HG02623 (cell line): ENCODE measurements around the gene NEK6.

ENCODE experiments used
- ATAC-seq: cut with Tn5 transposase; IDR thresholded peaks from one replicate; pipeline ENCODE4 v1.9.1; 2021; ENCODE audit warnings: moderate library complexity; ENCODE audit not compliant: unreplicated experiment

NEK6 gene

GRCh38 chr9:124351672-124352468, 94.1 kb downstream of the NEK6 start:
- ATAC-seq, result no peak

GRCh38 chr9:124352616-124353015, 94.9 kb downstream of the NEK6 start:
- no peak for ATAC-seq

- no peak for ATAC-seq
These were observed 95.5 kb downstream of the NEK6 start for GRCh38 chr9:124353166-124353768.

GRCh38 chr9:124353811-124354274, 96.1 kb downstream of the NEK6 start:
- ATAC-seq, result no peak

GRCh38 chr9:124354346-124355038, 96.7 kb downstream of the NEK6 start:
- no peak for ATAC-seq

DNA sequence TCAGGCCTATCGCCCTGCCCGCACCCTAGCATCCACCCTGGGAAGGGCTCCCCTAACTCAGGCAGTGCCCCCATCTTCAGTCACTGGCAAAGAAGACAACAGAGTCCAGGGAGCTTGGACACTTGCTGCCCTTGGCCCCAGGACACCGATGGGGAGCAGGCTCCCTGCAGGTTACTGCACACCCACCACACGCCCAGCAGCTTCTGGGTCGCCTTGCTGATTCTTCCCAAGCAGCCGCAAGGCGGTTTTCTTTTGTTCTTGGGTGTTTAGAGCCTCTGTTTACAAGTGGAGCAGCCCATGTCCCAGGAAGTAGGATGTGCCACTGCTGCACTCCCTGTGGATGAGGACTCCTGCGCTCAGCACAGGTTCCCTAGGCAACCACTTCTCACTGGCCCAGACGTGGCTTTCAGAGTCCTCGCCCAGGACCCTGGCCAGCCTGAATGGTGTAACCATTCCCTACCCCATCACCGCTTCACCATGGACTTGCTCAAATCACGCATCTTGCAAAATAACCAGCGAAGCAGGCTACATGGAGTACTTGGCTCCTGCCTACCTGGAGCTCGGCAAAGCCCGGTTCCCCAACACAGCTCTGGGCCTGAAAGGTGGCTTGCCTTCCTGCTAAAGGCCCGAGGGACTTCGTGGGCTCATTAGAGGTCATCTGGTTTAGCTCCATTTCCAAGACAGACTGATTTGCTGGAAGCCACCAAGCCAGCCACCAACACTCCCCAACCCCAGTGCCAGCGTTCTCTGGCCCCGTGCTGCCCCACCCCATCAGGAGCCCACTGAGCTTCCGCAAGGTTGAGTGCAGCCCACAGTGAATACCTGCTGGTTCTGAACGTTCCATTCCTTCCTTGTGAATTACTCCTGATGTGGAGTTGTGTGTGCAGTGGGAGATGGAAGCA, 97.5 kb downstream of the NEK6 start:
- no peak for ATAC-seq

DNA sequence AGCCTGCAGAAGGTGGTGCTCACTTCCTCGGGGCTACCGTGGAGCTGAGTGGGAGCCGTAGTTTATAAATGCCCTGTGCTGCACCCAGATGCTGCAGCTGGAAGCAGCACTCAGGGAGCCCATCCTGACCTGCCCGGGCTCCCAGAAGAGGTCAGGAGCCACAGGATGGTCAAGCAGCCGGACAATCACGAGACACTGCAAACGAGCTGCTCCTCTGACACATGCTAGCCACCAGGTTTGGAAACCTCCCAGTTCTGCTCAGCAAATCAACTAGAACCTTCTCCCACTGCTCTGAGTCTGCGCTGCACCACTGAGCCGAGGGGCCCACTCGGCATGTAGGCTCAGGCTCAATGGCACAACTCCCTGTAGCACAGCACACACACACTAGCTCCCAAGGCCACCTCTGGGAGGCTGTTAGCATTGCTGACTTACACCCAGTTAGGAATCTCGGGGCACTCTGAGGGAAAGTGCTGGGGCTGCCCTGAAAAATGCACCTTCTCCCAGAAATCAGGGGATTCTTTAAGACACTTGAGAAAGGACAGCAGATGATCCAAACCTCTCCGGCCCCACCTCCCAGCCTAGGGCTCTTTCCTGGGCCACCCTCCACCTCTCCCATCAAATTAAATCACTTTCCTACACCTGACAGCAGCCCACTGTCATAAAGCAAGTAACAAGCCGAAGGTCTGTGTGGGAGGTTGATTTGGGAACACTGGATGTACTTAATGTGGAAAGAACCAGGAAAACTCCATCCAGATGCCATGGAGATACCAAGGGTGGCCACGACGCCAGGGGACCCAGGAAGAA, 98.4 kb downstream of the NEK6 start:
- no peak for ATAC-seq

DNA sequence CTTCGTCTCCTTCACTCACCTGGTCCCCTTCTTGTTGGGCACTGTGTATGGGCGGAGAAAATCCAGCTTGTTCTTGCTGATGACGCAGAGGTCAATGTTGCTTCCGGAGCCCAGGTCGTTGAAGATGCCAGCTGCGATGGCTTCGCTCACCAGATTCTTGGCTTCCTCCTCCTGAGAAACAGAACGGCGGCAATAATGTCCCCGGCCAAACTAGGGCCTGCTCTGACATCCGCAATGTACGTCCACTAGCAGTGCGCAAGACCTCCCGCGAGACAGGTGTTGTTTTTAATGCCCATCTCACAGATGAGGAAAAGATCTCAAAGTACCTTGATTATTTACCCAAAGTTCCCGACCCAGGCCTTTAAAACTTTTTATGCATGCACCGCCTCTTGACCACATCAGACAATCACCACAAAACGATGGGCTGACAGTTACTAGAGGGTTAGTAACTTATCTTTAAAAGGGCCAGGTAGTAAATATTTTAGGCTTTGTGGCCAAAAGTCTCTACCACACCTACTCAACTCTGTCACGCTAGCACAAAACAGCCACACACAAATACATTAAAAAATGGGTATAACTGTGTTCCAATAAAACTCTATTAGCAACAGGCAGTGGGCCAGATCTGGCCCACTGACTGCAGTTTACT, 99.1 kb downstream of the NEK6 start:
- ATAC-seq, result no peak

DNA sequence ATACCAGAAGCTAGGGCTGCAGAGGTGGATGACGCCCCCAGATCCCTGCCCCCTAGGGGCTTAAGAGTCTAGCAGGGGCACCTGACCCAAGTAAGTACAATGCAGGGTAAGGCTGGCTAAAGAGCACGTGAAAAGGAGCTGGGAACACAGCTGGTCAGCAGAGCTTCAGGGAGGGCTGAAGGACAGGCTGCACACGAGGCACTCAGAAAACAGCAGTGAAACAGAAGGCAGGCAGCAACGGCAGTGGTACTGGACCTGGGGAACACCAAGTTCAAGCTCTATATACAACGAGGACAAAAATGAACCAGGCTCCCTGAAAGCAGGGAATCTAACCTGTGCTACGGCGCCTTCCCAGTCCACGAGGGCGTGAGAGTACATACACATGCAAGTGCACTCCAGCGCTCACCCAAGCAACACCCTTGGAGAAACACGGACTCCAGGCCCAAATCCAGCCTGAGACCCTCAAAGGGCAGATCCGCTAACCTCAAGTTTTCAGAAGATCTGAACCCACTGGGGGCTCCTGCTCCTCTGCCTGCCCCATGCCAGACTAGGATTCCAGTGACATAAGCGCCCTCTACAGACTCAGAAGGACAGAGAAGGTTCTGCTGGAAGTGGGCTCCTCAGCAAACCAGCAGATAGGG, 100.1 kb downstream of the NEK6 start:
- ATAC-seq, result no peak

- ATAC-seq, result no peak
These were observed 100.9 kb downstream of the NEK6 start for GRCh38 chr9:124358631-124359030.

- ATAC-seq, result no peak
These were observed 101.7 kb downstream of the NEK6 start for GRCh38 chr9:124359426-124359825.

DNA sequence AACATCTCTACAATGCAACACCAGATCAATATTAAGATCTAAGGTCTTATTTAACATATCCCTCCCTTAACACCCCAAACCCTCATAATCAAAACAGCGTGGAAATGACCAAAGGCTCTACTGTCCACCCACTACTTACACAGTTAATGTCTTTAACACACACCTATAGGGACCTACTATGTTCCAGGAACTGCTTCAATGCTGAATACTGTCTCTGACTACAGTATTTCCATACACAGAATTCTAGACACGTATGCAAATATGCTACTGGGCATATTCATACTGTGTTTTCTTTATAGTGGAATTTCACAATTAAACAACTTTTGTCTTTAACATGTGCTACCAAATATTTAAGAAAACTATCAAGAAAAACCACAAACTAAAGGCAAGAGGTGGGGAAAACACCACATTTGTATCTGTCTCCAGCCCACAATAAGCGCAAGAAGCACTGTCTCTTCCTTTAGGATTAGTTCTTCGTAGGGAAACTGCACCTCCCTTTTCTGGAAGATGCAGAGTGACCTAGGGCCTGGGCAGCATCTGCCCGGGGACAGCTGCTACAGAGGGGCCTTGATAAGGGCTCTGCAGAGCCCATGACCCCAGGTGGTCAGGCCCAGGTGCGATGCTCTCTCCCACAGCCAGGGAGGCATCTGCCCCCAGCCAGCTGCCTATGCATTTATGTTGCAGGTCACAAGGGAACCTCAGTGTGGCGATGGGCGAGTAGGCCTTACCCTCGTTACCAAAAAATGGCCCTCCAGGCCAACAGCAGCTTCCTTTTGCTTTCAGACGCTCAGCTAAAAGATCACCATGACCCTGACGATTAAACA, 102.3 kb downstream of the NEK6 start:
- ATAC-seq, result no peak

GRCh38 chr9:124361128-124361527, 103.4 kb downstream of the NEK6 start:
- ATAC-seq, result no peak

DNA sequence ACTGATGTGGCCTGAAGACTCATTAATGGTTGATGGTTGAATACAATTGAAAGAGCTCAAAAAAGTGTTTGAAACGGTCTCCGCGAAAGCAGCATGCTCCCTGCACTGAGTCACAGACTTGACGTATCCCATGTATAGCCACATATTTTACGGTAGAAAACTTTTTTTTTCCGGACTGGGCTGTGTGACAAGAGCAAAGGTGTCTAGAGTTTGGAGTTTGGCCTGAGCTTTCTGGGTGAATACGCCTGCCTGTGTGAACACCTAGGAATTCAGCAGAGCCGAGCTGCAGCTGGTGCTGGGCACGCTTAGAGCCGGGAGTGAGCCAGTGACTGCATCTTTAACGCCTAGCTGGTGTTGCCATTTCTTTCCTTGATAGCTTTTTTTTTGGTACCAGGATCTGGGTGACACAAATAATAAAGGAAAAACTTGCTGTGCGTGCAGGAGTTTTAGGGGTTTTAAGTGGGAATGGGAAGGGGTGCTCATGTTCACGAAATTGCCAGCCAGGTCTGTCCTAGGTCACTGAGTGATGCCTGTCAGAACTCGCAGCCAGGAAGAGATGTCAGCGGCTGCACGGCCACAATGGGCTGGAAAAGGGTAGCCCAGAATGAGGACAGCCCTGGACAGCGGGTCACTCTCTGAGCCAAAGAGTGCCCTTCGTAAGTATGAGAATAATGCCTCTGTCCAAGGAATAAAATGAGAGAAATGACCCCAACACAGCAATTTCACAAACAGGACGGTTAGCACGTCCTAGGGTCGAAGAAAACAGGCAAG, 105.8 kb downstream of the NEK6 start:
- ATAC-seq, result no peak

DNA sequence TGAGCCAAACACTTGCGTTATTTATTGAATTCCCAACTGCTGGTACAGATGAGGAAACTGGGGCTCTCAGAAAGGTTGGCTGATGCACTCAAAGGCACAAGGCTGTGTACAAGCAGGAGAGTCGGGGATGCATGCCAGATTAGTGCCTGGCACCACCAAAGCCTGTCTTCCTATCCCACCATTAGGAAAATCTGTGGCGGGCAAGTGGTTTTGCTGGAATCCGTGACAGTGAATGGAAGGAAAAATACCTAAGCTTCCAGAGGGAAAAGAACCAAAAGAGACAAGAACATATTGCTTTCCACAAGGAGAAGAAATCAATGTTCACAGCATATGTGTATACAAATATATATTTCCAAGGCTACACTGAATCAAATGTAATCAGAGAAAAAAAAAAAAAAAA, 106.4 kb downstream of the NEK6 start:
- ATAC-seq, result no peak

GRCh38 chr9:124365036-124365435, 107.3 kb downstream of the NEK6 start:
- ATAC-seq, result no peak

DNA sequence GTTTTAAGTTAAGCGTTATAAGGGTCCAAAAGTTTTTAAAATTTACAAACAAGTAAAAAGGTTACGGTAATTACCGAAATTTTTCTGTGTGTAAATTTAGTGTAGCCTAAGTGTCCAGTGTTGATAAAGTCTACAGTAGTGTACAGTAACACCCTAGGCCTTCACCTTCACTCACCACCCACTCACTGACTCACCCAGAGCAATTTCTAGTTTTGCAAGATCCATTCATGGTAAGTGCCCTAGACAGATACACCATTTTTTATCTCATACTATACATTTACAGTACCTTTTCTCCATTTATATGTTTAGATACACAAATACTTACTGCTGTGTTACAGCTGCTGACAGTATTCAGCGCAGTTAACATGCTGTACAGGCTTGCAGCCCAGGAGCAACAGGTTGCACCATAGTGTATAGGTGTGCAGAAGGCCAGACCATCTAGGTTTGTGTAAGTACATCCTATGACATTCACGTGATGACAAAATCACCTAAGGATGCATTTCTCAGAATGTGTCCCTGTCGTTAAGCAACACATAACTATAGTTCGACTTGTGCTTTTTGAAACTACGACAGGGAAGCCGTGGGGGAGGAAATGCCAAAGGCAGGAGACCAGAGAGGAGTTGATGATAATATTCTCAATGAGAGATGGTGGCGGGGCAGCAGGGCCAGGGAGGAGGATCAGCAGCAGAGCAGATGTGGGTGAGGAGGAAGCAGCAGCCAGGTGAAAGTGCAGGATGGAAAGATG, 108.9 kb downstream of the NEK6 start:
- no peak for ATAC-seq
